ENCODE measurements around the gene LHFPL6.

DNA sequence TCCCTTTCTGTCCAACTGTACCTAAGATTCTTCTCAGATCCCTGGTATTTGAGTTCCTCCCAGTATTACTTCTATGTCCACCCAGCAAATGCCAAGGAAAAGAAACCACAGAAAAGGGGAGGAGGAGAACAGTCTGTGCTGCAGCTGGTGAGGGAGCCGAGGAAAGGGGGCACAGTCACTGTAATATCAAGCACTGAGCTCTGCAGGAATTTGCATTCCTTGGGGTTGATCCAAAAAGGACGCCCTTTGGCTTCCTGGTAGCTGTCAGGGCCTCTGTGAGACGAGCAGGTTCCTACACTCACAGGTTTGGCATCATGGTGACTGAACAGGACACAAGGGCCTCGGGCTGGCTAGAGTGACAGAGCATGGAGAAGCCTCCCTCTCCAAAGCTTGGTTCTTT is 291.4 kb downstream of the LHFPL6 start:
- TF ChIP-seq EZH2 (IDR thresholded peaks at IDR 0.05; ENCODE audit: insufficient read depth, poor library complexity, severe bottlenecking) (no peak), EZH2phosphoT487 (IDR thresholded peaks at IDR 0.05; ENCODE audit: insufficient read depth, low read depth) (no peak)

All from GM23248 (cell line).